HepG2 (cell line): ENCODE measurements around the gene CKMT1A. TPM values are rescaled to one million over a fixed set of nuclear protein-coding genes. Genes with fewer than 3 reads are reported as not detected.

Experiments
- ARID4A ChIP-seq: sonication (generic); formaldehyde crosslinking; IDR thresholded peaks from 2 replicates; pipeline ENCODE4 v1.5.0; 2020; ENCODE audit warnings: mild to moderate bottlenecking, missing genetic modification reagents, borderline replicate concordance
- DMAP1 ChIP-seq: IDR thresholded peaks from 2 replicates; pipeline ENCODE4 v1.6.1; 2016
- ETV6 ChIP-seq: sonication (generic); formaldehyde crosslinking; conservative IDR thresholded peaks from 2 replicates; pipeline ENCODE4 v1.4.0; 2020; ENCODE audit warnings: missing genetic modification reagents
- FOXC1 ChIP-seq: sonication (generic); formaldehyde crosslinking; IDR thresholded peaks from 2 replicates; pipeline ENCODE4 v1.8.0; 2022; ENCODE audit warnings: mild to moderate bottlenecking, missing genetic modification reagents, borderline replicate concordance
- MXD4 ChIP-seq: IDR thresholded peaks from 2 replicates; pipeline ENCODE4 v1.6.1; 2016; ENCODE audit warnings: mild to moderate bottlenecking, missing biosample characterization, missing genetic modification reagents
- SP4 ChIP-seq: sonication (generic); formaldehyde crosslinking; IDR thresholded peaks from 2 replicates; pipeline ENCODE4 v1.8.1; 2023; ENCODE audit warnings: mild to moderate bottlenecking, missing genetic modification reagents
- TGIF2 ChIP-seq: IDR thresholded peaks from 2 replicates; pipeline ENCODE4 v1.6.1; 2016; ENCODE audit warnings: control low read depth, missing compliant biosample characterization
- TMF1 ChIP-seq: sonication (generic); formaldehyde crosslinking; IDR thresholded peaks from 2 replicates; pipeline ENCODE4 v1.8.1; 2022; ENCODE audit warnings: low read depth, missing genetic modification reagents
- ZFX ChIP-seq: sonication (generic); formaldehyde crosslinking; IDR thresholded peaks from 2 replicates; pipeline ENCODE4 v1.4.0; 2020; ENCODE audit warnings: mild to moderate bottlenecking, low read depth, missing genetic modification reagents, moderate library complexity
- ZNF138 ChIP-seq: sonication (generic); formaldehyde crosslinking; IDR thresholded peaks from 2 replicates; pipeline ENCODE4 v1.5.0; 2020; ENCODE audit warnings: mild to moderate bottlenecking, low read depth, missing genetic modification reagents
- ZNF580 ChIP-seq: IDR thresholded peaks from 2 replicates; pipeline ENCODE4 v1.6.1; 2016; ENCODE audit warnings: low read depth, borderline replicate concordance
- ZSCAN31 ChIP-seq: sonication (generic); formaldehyde crosslinking; IDR thresholded peaks from 2 replicates; pipeline ENCODE4 v1.5.0; 2020; ENCODE audit warnings: low read depth, mild to moderate bottlenecking, missing genetic modification reagents
- polyA plus RNA-seq, 8 experiments: library from polyadenylated mRNA; depleted of rRNA in 3 of 8; stranded (reverse) in 7 of 8; unstranded in 1 of 8; fragments of >200 nt; fragmentation: Illumina TruSeq in 4 of 8; extraction: Trizol in 4 of 8; gene quantifications; 2 replicates each; pipeline versions ENCODE4 v1.2.1 to v1.2.3, GENCODE V29; 2011 to 2016; ENCODE audit warnings: low read depth in 4 of 8, missing spikeins in 1 of 8, mixed read lengths in 1 of 8; ENCODE audit not compliant: insufficient read depth in 1 of 8
- total RNA-seq, 5 experiments: library from RNA; depleted of rRNA; stranded (reverse); fragments of >200 nt; fragmentation: Illumina TruSeq; extraction: Trizol; gene quantifications; 2 replicates each; pipeline ENCODE4 v1.2.3, GENCODE V29; 2016; ENCODE audit warnings: low read depth in 1 of 5
- TF ChIP-seq, protein P1 (sequence below): sonication (generic); formaldehyde crosslinking; IDR thresholded peaks from 2 replicates; pipeline ENCODE4 v1.8.0; 2022; ENCODE audit warnings: mild to moderate bottlenecking, missing genetic modification reagents, borderline replicate concordance
- TF ChIP-seq, protein P2 (sequence below): sonication (generic); formaldehyde crosslinking; IDR thresholded peaks from 2 replicates; pipeline ENCODE4 v1.8.0; 2022; ENCODE audit warnings: missing genetic modification reagents, mild to moderate bottlenecking, moderate library complexity, borderline replicate concordance
- TF ChIP-seq, protein P3 (sequence below), 2 experiments: IDR thresholded peaks; 2 replicates each; pipeline ENCODE4 v1.6.1; 2011 to 2012; ENCODE audit warnings: low read length in 2 of 2, borderline replicate concordance in 1 of 2, low read depth in 1 of 2, mild to moderate bottlenecking in 1 of 2, moderate library complexity in 1 of 2

The CKMT1A gene
- total and polyA plus RNA-seq, 2 of the 13 experiments (the other 11 are each of a cell fraction or from before 2014, with no cell fraction given) = 0.13 to 0.46 TPM

GRCh38 chr15:43746245-43746902 is 52.7 kb downstream of the CKMT1A start, which contains the start of gene PDIA3 (continued):
- TF ChIP-seq ARID4A (CRISPR knock-in tag) (peak; percentile 93), DMAP1 (peak; percentile 94), FOXC1 (0 out of 2 replicates have a peak, but pooled peaks have one; percentile 32), ZSCAN31 (peak; percentile 55), ZNF138 (CRISPR knock-in tag) (peak; percentile 39; the same call in 1 of the 2 replicates), MXD4 (peak; percentile 62), TMF1 (CRISPR knock-in tag) (0 out of 2 replicates have a peak, but pooled peaks have one; percentile 58), ZNF580 (CRISPR knock-in tag) (peak; percentile 70; the same call in 1 of the 2 replicates), ETV6 (CRISPR knock-in tag) (0 out of 2 replicates have a peak, but pooled peaks have one; percentile 37), SP4 (CRISPR knock-in tag) (peak; percentile 80), TGIF2 (CRISPR knock-in tag) (peak; percentile 81), ZFX (CRISPR knock-in tag) (peak; percentile 95)
- TF ChIP-seq, protein P1, sequence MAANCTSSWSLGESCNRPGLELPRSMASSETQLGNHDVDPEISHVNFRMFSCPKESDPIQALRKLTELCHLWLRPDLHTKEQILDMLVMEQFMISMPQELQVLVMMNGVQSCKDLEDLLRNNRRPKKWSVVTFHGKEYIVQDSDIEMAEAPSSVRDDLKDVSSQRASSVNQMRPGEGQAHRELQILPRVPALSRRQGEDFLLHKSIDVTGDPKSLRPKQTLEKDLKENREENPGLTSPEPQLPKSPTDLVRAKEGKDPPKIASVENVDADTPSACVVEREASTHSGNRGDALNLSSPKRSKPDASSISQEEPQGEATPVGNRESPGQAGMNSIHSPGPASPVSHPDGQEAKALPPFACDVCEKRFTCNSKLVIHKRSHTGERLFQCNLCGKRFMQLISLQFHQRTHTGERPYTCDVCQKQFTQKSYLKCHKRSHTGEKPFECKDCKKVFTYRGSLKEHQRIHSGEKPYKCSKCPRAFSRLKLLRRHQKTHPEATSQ = 0 out of 2 replicates have a peak, but pooled peaks have one; percentile 84
- TF ChIP-seq, protein P2, sequence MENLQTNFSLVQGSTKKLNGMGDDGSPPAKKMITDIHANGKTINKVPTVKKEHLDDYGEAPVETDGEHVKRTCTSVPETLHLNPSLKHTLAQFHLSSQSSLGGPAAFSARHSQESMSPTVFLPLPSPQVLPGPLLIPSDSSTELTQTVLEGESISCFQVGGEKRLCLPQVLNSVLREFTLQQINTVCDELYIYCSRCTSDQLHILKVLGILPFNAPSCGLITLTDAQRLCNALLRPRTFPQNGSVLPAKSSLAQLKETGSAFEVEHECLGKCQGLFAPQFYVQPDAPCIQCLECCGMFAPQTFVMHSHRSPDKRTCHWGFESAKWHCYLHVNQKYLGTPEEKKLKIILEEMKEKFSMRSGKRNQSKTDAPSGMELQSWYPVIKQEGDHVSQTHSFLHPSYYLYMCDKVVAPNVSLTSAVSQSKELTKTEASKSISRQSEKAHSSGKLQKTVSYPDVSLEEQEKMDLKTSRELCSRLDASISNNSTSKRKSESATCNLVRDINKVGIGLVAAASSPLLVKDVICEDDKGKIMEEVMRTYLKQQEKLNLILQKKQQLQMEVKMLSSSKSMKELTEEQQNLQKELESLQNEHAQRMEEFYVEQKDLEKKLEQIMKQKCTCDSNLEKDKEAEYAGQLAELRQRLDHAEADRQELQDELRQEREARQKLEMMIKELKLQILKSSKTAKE (CRISPR knock-in tag) = peak; percentile 80; the same call in 1 of the 2 replicates
- TF ChIP-seq, protein P3, sequence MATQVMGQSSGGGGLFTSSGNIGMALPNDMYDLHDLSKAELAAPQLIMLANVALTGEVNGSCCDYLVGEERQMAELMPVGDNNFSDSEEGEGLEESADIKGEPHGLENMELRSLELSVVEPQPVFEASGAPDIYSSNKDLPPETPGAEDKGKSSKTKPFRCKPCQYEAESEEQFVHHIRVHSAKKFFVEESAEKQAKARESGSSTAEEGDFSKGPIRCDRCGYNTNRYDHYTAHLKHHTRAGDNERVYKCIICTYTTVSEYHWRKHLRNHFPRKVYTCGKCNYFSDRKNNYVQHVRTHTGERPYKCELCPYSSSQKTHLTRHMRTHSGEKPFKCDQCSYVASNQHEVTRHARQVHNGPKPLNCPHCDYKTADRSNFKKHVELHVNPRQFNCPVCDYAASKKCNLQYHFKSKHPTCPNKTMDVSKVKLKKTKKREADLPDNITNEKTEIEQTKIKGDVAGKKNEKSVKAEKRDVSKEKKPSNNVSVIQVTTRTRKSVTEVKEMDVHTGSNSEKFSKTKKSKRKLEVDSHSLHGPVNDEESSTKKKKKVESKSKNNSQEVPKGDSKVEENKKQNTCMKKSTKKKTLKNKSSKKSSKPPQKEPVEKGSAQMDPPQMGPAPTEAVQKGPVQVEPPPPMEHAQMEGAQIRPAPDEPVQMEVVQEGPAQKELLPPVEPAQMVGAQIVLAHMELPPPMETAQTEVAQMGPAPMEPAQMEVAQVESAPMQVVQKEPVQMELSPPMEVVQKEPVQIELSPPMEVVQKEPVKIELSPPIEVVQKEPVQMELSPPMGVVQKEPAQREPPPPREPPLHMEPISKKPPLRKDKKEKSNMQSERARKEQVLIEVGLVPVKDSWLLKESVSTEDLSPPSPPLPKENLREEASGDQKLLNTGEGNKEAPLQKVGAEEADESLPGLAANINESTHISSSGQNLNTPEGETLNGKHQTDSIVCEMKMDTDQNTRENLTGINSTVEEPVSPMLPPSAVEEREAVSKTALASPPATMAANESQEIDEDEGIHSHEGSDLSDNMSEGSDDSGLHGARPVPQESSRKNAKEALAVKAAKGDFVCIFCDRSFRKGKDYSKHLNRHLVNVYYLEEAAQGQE (IDR thresholded peaks at IDR 0.05; ENCODE audit: borderline replicate concordance in 1 of 2, low read depth in 1 of 2, low read length in 2 of 2) = 0 out of 4 replicates have a peak, but pooled peaks of 1 of the 2 experiments have one; percentile 40
